BE2C (cell line): Measurements from ENCODE around the gene AMFR.
"Not testable (repeated sequence)": the region's sequence is repeated elsewhere in the genome, so short reads cannot be mapped to it uniquely, and the experiment has no call there.

Source experiments
- DNase-seq: peaks from one replicate; pipeline ENCODE4 v3.0.0-alpha.2; 2020
- H3K27me3 ChIP-seq: fragments of 250-450 bp; sonication (Bioruptor Pico); 2 replicates; pipeline ENCODE4 v1.5.1; 2020; ENCODE audit warnings: mild to moderate bottlenecking
- H3K36me3 ChIP-seq: fragments of 250-450 bp; sonication (Bioruptor Pico); 2 replicates; pipeline ENCODE4 v1.5.1; 2020; ENCODE audit warnings: mild to moderate bottlenecking
- H3K4me1 ChIP-seq: fragments of 250-450 bp; sonication (Bioruptor Pico); 2 replicates; pipeline ENCODE4 v1.5.1; 2020
- H3K4me3 ChIP-seq: 2 replicates; pipeline ENCODE4 v1.5.1; 2011; ENCODE audit warnings: low read depth, low read length
- H3K9me3 ChIP-seq: fragments of 250-450 bp; sonication (Bioruptor Pico); 2 replicates; pipeline ENCODE4 v1.5.1; 2020
- TF ChIP-seq, protein P1 (sequence below): IDR thresholded peaks from 2 replicates; pipeline ENCODE4 v1.5.1; 2012; ENCODE audit warnings: mild to moderate bottlenecking, low read depth, low read length

The AMFR gene

GRCh38 chr16:56399047-56399446, 26.3 kb downstream of the AMFR start:
- Histone ChIP-seq H3K36me3 (peaks cover 24% of the 10 kb centered on the region), H3K27me3 (no peaks in the 10 kb centered on the region)

GRCh38 chr16:56396724-56397123, 28.6 kb downstream of the AMFR start:
- not testable (repeated sequence) for H3K4me1 ChIP-seq, H3K9me3 ChIP-seq, H3K4me3 ChIP-seq, DNase-seq, H3K27me3 ChIP-seq
- peaks cover 16% of the 10 kb centered on the region for H3K36me3 ChIP-seq

More at GRCh38 chr16:56399047-56399446, 26.3 kb downstream of the AMFR start:
- no peak for DNase-seq
- Histone ChIP-seq H3K4me1 (no peaks in the 10 kb centered on the region), H3K4me3 (no peak overlapping the region), H3K9me3 (no peaks in the 10 kb centered on the region)
- TF ChIP-seq, protein P1, sequence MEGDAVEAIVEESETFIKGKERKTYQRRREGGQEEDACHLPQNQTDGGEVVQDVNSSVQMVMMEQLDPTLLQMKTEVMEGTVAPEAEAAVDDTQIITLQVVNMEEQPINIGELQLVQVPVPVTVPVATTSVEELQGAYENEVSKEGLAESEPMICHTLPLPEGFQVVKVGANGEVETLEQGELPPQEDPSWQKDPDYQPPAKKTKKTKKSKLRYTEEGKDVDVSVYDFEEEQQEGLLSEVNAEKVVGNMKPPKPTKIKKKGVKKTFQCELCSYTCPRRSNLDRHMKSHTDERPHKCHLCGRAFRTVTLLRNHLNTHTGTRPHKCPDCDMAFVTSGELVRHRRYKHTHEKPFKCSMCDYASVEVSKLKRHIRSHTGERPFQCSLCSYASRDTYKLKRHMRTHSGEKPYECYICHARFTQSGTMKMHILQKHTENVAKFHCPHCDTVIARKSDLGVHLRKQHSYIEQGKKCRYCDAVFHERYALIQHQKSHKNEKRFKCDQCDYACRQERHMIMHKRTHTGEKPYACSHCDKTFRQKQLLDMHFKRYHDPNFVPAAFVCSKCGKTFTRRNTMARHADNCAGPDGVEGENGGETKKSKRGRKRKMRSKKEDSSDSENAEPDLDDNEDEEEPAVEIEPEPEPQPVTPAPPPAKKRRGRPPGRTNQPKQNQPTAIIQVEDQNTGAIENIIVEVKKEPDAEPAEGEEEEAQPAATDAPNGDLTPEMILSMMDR, result no peak

DNA sequence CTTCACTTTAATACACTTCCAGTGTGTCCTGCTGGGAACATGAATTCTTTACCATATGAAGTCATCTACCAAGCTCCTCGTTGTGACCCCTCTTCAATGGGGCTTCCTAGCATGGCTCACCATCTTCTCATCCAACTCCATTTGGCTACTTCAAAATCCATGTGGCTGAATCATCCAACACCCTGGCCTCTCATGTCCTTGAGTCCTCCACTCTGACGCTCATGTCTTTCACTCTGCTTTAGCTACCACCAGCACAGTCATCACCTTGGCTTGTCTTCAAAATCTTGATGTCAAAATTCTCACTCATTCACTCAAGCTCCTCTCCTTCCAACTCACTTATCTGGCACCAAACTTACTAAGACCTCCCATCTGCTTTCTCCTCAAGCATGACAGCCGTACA, 35.8 kb downstream of the AMFR start:
- Histone ChIP-seq H3K9me3 (no peaks in the 10 kb centered on the region; the same call in 1 of the 2 replicates), H3K4me3 (no peak overlapping the region), H3K36me3 (peaks cover 27% of the 10 kb centered on the region), H3K4me1 (no peaks in the 10 kb centered on the region), H3K27me3 (no peaks in the 10 kb centered on the region)
- TF ChIP-seq, protein P1, result no peak
- DNase-seq, result no peak

DNA sequence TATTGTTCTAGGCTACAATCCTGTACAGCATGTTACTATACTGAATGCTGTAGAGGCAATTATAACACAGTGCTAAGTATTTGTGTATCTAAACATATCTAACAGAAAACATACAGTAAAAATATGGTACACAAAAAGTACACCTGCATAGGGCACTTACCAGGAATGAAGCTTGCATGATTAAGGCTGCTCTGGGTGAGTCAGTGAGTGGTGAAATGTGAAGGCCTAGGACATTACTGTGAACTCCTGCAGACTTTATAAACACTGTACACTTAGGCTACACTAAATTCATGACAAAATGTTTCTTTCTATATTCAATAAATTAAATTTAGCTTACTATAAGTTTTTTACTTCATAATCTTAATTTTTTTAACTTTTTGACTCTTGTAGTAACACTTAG, 37.1 kb downstream of the AMFR start:
- TF ChIP-seq, protein P1, result no peak
- Histone ChIP-seq H3K9me3 (no peaks in the 10 kb centered on the region; the same call in 1 of the 2 replicates), H3K36me3 (peaks cover 27% of the 10 kb centered on the region), H3K27me3 (no peaks in the 10 kb centered on the region), H3K4me3 (no peak overlapping the region), H3K4me1 (no peaks in the 10 kb centered on the region)
- DNase-seq, result no peak

DNA sequence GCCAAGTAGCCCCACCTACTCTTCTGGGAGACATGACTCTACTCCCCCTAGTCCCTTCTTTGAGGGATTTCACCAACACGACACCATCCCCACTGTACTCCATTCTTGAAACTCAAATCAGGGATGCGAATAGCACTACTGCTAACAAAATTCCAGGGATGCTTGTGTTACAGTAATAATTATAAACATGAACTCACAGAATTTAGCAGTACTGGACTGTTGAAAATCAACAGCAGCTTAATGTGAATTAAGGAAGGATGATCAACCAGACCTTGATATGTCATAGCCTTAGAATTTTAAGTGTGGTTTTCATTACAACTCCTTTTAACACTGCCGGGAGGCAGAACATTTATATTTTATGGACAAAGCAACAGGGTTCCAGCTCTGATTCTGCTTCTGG, 37.9 kb downstream of the AMFR start:
- Histone ChIP-seq H3K4me1 (no peaks in the 10 kb centered on the region), H3K4me3 (no peak overlapping the region), H3K36me3 (peaks cover 27% of the 10 kb centered on the region), H3K27me3 (no peaks in the 10 kb centered on the region), H3K9me3 (no peaks in the 10 kb centered on the region; the same call in 1 of the 2 replicates)
- DNase-seq, result no peak
- TF ChIP-seq, protein P1, result no peak

GRCh38 chr16:56384074-56384721, 41.1 kb downstream of the AMFR start:
- DNase-seq, result no peak
- peaks cover 5% of the 10 kb centered on the region for H3K9me3 ChIP-seq
- H3K27me3 ChIP-seq, result no peaks in the 10 kb centered on the region
- peaks cover 25% of the 10 kb centered on the region for H3K36me3 ChIP-seq
- H3K4me3 ChIP-seq, result no peak overlapping the region
- TF ChIP-seq, protein P1, result no peak
- H3K4me1 ChIP-seq, result no peaks in the 10 kb centered on the region

DNA sequence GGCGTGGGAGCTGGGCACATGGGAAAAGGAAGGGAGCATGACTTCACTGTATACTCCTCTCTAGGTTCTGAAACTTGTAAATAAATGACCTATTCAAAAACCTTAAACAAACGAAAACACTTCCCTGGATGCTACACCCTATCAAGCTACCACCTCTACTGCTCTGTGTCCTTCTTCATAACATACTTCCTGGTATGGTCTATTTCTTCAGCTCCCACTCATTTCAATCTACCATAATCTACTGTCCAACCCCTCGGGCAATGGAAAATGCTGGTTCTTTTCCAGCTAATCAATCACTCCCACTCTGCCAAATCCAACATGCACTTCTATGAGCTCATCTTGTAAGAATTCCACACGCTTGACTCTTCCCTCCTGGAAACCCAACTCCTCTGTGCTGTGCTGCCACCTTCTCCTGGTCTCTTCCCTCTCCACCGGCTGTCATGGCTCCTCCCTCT, 42.4 kb downstream of the AMFR start:
- Histone ChIP-seq H3K27me3 (no peaks in the 10 kb centered on the region), H3K36me3 (peaks cover 22% of the 10 kb centered on the region), H3K9me3 (peaks cover 5% of the 10 kb centered on the region), H3K4me1 (no peaks in the 10 kb centered on the region), H3K4me3 (no peak overlapping the region)
- no peak for DNase-seq
- TF ChIP-seq, protein P1, result no peak
